Measurements from ENCODE around the gene QKI. TPM values are rescaled to one million over a fixed set of nuclear protein-coding genes. Genes with fewer than 3 reads are reported as not detected.
A peak's percentile ranks its signal among the peaks of the same experiment; 100 is the strongest.

QKI gene
- total and polyA plus RNA-seq, 10 of the 15 experiments (the other 5 are each of a cell fraction or from before 2014, with no cell fraction given): 4.7 to 72.5 (median 38.9) TPM

- TF ChIP-seq RUNX3 (IDR thresholded peaks at IDR 0.05; ENCODE audit: low read length) (no peak), JUND (IDR thresholded peaks at IDR 0.05; ENCODE audit: low read depth, low read length) (no peak), EGR1 (IDR thresholded peaks at IDR 0.05; ENCODE audit: borderline replicate concordance in 1 of 2, low read depth in 2 of 2, low read length in 2 of 2) (peak in 1 of 2 experiments; percentile 1; a peak in 1 of 3 replicates), GATAD2B (conservative IDR thresholded peaks at IDR 0.05; ENCODE audit: low read depth) (peak; percentile 52; the same call in 1 of the 2 replicates), TAF1 (IDR thresholded peaks at IDR 0.05; ENCODE audit: borderline replicate concordance, low read depth, low read length) (peak; percentile 53; the same call in 1 of the 2 replicates)
Measured at GRCh38 chr6:163414117-163414945, at the start of gene QKI (continued).

GRCh38 chr6:163366288-163366687 lies 48.2 kb upstream of the QKI start:
- ATAC-seq (no peak), DNase-seq (ENCODE audit: low read depth, low spot score) (no peak), FAIRE-seq (no peak)
- Histone ChIP-seq H3K9me3 (replicated peaks; ENCODE audit: control insufficient read depth, insufficient read depth, low read length) (no peaks in the 10 kb centered on the region), H4K20me1 (ENCODE audit: control insufficient read depth, insufficient read depth) (no peaks in the 10 kb centered on the region), H3K27ac (ENCODE audit: control insufficient read depth, insufficient read depth) (no peak overlapping the region), H3K79me2 (ENCODE audit: control insufficient read depth, insufficient read depth, low read length) (no peaks in the 10 kb centered on the region), H3K4me1 (ENCODE audit: control insufficient read depth, insufficient read depth, low read length) (no peaks in the 10 kb centered on the region), H2AFZ (ENCODE audit: control insufficient read depth, low read depth, low read length) (no peak overlapping the region), H3K4me2 (ENCODE audit: control insufficient read depth, insufficient read depth) (no peak overlapping the region), H3K36me3 (ENCODE audit: control insufficient read depth in 2 of 2, insufficient read depth in 2 of 2, low read length in 1 of 2) (no peaks in the 10 kb centered on the region), H3K9ac (ENCODE audit: control insufficient read depth, insufficient read depth, low read length) (no peak overlapping the region), H3K4me3 (no peak overlapping the region), H3K27me3 (replicated peaks in 1 of 2; ENCODE audit: control insufficient read depth in 2 of 2, insufficient read depth in 2 of 2, low read length in 1 of 2) (no peaks in the 10 kb centered on the region; a peak in 1 of 4 replicates)
- SMC1A ChIA-PET (ENCODE audit: uncharacterized antibody, unreplicated experiment): no interaction called here
- CTCF ChIA-PET: no interaction called here
- whole genome bisulfite sequencing (ENCODE audit: insufficient coverage, insufficient replicate concordance, low lambda C conversion rate, missing lambda C conversion rate): 61% methylated on average over 5 of the region's 5 CpGs
- intact Hi-C loops (cut with micrococcal nuclease; ENCODE audit: unreplicated experiment): no loop called here
- no TSS peak for BruUV-seq (replicated peaks)
- no peak for TF ChIP-seq FOS (IDR thresholded peaks at IDR 0.05; ENCODE audit: borderline replicate concordance, extremely low read depth, insufficient read length)
- no peak for TF ChIP-seq CHD2 (IDR thresholded peaks at IDR 0.05; ENCODE audit: borderline replicate concordance, low read depth, low read length)
- TF ChIP-seq ZBTB11 (CRISPR knock-in tag; IDR thresholded peaks at IDR 0.05): no peak
- in situ Hi-C loops (cut with MboI): no loop called here
- RAD21 ChIA-PET (ENCODE audit: unreplicated experiment): no interaction called here
- POLR2A ChIA-PET: no interaction called here
